Measurements from ENCODE around the gene NAB1. TPM values are rescaled to one million over a fixed set of nuclear protein-coding genes. Genes with fewer than 3 reads are reported as not detected.

Gene NAB1
- total RNA-seq, 2 experiments from 2014 or later = 23.0 to 24.8 TPM

DNA sequence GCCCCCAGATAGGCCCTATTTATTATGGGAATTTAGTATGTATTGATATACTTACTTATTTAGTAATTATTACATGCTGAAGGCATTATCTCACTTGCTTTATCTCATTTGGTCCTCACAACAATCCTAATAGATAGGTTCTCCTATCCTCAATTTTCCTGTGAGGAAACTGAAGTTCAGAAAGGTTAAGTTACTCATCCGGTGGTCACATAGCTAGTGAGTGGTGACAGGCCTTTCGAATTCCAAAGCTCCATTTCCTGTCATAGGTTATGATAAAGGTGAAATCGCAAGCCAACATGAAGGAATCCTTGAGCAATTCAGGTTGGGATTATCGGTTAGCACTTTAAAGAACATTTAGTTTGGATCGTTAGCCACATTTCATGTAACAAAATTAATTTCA lies 33.3 kb downstream of the NAB1 start:
- Mint-ChIP-seq H3K4me3 (no peak overlapping the region), H3K27ac (no peak overlapping the region), H3K4me1 (ENCODE audit: low read depth) (peaks cover 36% of the 10 kb centered on the region), H3K9me3 (no peaks in the 10 kb centered on the region), H3K36me3 (ENCODE audit: low read depth) (peaks cover 26% of the 10 kb centered on the region), H3K27me3 (no peaks in the 10 kb centered on the region)
- CTCF ChIA-PET = interaction anchor here (3.9 to 4.0 kb wide), 2 partner anchors 10 to 31 kb away, joined by 26 to 52 read pairs; no protein-coding TSS in a partner anchor
- no peak for DNase-seq
- no peak for ATAC-seq
- POLR2A ChIA-PET = no interaction called here
- intact Hi-C loops (cut with micrococcal nuclease) = no loop called here
- TF ChIP-seq, protein P1, sequence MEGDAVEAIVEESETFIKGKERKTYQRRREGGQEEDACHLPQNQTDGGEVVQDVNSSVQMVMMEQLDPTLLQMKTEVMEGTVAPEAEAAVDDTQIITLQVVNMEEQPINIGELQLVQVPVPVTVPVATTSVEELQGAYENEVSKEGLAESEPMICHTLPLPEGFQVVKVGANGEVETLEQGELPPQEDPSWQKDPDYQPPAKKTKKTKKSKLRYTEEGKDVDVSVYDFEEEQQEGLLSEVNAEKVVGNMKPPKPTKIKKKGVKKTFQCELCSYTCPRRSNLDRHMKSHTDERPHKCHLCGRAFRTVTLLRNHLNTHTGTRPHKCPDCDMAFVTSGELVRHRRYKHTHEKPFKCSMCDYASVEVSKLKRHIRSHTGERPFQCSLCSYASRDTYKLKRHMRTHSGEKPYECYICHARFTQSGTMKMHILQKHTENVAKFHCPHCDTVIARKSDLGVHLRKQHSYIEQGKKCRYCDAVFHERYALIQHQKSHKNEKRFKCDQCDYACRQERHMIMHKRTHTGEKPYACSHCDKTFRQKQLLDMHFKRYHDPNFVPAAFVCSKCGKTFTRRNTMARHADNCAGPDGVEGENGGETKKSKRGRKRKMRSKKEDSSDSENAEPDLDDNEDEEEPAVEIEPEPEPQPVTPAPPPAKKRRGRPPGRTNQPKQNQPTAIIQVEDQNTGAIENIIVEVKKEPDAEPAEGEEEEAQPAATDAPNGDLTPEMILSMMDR (IDR thresholded peaks at IDR 0.05) = no peak

DNA sequence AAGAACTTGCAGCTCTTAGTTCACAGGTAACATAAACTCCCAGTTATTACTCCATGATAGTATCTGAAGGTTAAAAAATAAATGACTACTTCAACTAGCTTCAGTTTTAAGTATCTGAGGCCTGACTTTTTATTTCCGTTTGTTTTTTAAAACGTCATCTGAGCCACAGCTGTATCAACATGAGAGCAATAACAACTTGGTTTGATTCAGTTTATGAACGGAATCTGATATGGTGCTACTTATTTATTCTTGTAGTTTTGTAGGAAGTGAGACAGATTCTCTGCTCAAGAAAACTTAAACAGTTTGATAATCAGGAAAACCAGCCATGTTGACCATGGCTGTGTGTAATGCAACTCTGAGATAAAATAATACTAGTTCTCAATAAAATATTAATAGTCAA lies 34.9 kb downstream of the NAB1 start:
- H3K4me1 Mint-ChIP-seq (ENCODE audit: low read depth) = peaks cover 24% of the 10 kb centered on the region
- no peak overlapping the region for H3K27ac Mint-ChIP-seq
- CTCF ChIA-PET = no interaction called here
- intact Hi-C loops (cut with micrococcal nuclease) = no loop called here
- H3K4me3 Mint-ChIP-seq = no peak overlapping the region
- H3K36me3 Mint-ChIP-seq (ENCODE audit: low read depth) = peaks cover 34% of the 10 kb centered on the region
- ATAC-seq (no peak), DNase-seq (no peak)
- H3K27me3 Mint-ChIP-seq = no peaks in the 10 kb centered on the region
- TF ChIP-seq, protein P1 (IDR thresholded peaks at IDR 0.05) = no peak
- no peaks in the 10 kb centered on the region for H3K9me3 Mint-ChIP-seq
- POLR2A ChIA-PET = no interaction called here

DNA sequence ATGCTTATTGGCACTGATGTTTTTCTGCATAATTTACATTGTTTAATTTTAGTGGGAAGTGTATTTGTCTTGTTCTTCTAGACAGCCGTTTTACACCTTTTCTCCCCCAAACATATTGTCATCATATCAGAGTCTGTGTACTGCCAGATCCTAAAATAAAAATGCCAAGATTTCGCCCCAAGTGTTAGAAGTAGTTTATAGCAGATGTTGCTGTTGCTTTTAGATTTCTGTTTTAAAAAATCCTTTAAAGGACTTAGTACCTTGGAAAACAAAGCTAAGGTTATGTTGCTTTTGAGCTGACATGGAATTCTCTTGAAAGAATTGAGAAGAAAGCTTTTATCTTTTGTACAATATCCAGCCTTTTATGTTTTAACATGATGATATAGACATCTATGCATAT lies 36.0 kb downstream of the NAB1 start:
- Mint-ChIP-seq H3K27ac (no peak overlapping the region), H3K9me3 (no peaks in the 10 kb centered on the region), H3K36me3 (ENCODE audit: low read depth) (peaks cover 33% of the 10 kb centered on the region), H3K27me3 (no peaks in the 10 kb centered on the region), H3K4me1 (ENCODE audit: low read depth) (peaks cover 14% of the 10 kb centered on the region), H3K4me3 (no peak overlapping the region)
- DNase-seq (no peak), ATAC-seq (no peak)
- intact Hi-C loops (cut with micrococcal nuclease) = no loop called here
- ChIA-PET CTCF (no interaction called here), POLR2A (no interaction called here)
- TF ChIP-seq, protein P1 (IDR thresholded peaks at IDR 0.05) = no peak

DNA sequence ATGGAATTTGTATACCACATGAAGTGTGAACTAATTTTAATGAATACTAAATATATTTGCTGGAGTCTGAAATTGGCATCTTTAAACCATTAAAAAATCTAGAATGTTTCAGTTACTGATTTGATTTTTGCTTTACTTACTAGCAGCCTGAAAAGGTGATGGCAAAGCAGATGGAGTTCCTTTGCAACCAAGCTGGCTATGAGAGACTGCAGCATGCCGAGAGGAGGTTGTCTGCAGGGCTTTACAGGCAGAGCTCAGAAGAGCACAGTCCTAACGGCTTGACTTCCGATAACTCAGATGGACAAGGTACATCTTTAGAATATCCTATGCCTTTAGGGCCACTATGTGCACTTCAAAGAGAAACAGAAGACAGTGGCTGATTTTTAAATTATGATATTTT lies 36.5 kb downstream of the NAB1 start:
- ATAC-seq = no peak
- Mint-ChIP-seq H3K27me3 (no peaks in the 10 kb centered on the region), H3K27ac (no peak overlapping the region), H3K36me3 (ENCODE audit: low read depth) (peaks cover 31% of the 10 kb centered on the region), H3K4me3 (no peak overlapping the region), H3K9me3 (no peaks in the 10 kb centered on the region), H3K4me1 (ENCODE audit: low read depth) (peaks cover 10% of the 10 kb centered on the region)
- intact Hi-C loops (cut with micrococcal nuclease) = no loop called here
- ChIA-PET CTCF (no interaction called here), POLR2A (interaction anchor here (1.0 kb wide), 1 partner anchor 224 kb away, joined by 3 read pairs; no protein-coding TSS in a partner anchor)
- DNase-seq = no peak
- TF ChIP-seq, protein P1 (IDR thresholded peaks at IDR 0.05) = no peak

DNA sequence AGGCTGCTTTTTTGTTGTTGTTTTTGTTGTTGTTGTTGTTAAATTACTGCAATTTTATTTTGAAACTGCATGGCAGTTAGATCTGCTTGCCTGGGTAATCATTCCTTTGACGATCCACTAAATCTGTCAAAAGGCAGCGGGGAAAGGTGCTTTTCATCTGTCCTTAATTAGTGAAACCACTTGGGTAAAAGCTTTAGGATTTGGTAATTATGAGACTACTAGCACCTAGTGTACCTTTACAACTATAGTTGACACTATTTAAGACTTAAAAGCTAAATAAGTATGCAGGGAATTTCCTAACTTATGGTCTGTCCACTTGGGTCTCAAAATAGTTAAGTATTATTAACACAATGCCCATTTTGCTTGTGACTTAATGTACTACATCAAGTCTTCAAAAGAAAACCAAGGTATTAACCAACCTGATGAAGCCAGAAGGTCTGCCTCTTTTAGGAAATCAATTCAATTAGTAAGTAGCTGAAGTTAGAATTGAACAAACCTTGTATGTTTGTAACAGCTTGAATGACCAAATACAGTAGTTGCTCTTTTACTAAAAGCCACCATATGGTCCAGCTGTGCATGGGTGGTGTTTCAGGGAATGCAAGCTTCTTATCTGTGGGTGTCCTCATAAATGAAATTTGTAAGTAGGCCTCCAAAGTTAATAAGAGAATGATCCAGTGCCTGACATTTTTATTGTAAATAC lies 44.8 kb downstream of the NAB1 start:
- no peaks in the 10 kb centered on the region for H3K9me3 Mint-ChIP-seq
- no peak for DNase-seq
- peaks cover 24% of the 10 kb centered on the region for H3K36me3 Mint-ChIP-seq (ENCODE audit: low read depth)
- H3K4me1 Mint-ChIP-seq (ENCODE audit: low read depth) = peaks cover 30% of the 10 kb centered on the region
- TF ChIP-seq, protein P1 (IDR thresholded peaks at IDR 0.05) = no peak
- no peak overlapping the region for H3K4me3 Mint-ChIP-seq
- ChIA-PET POLR2A (interaction anchor here (1.6 to 2.1 kb wide), 3 partner anchors 15 to 45 kb away, joined by 3 to 5 read pairs (median 4); partner anchors contain the start of gene NAB1), CTCF (interaction anchor here (1.3 to 6.3 kb wide), 2 partner anchors 13 to 87 kb away, joined by 3 to 52 read pairs; no protein-coding TSS in a partner anchor)
- no peak for ATAC-seq
- no peaks in the 10 kb centered on the region for H3K27me3 Mint-ChIP-seq
- H3K27ac Mint-ChIP-seq = no peak overlapping the region
- intact Hi-C loops (cut with micrococcal nuclease) = loop anchor here (2.0 kb wide), 1 partner anchor 29 kb away; no protein-coding TSS in a partner anchor

Data from activated CD8-positive, alpha-beta T cell treated with anti-CD3 and anti-CD28 coated beads for 36 hours (primary cell).